ENCODE measurements around the gene ADIRF.
"Not testable (repeated sequence)": the region's sequence is repeated elsewhere in the genome, so short reads cannot be mapped to it uniquely, and the experiment has no call there.

The ADIRF gene

GRCh38 chr10:86946213-86947155 lies 21.8 kb upstream of the ADIRF start:
- TF ChIP-seq CTCF (IDR thresholded peaks at IDR 0.05; ENCODE audit: insufficient read depth, low read depth, low read length, missing control alignments): no peak
- no peak for DNase-seq (ENCODE audit: low read depth)
- no peak overlapping the region for H3K4me3 ChIP-seq (ENCODE audit: low read length)

GRCh38 chr10:86947806-86948205 lies 20.5 kb upstream of the ADIRF start:
- DNase-seq (ENCODE audit: low read depth); H3K4me3 ChIP-seq (ENCODE audit: low read length): not testable (repeated sequence)

- H3K4me3 ChIP-seq (ENCODE audit: low read length): no peak overlapping the region
- no peak for DNase-seq (ENCODE audit: low read depth)
- no peak for TF ChIP-seq CTCF (IDR thresholded peaks at IDR 0.05; ENCODE audit: insufficient read depth, low read depth, low read length, missing control alignments)
Measured at GRCh38 chr10:86950349-86950748, 17.9 kb upstream of the ADIRF start.

- H3K4me3 ChIP-seq (ENCODE audit: low read length): no peak overlapping the region
- no peak for DNase-seq (ENCODE audit: low read depth)
- no peak for TF ChIP-seq CTCF (IDR thresholded peaks at IDR 0.05; ENCODE audit: insufficient read depth, low read depth, low read length, missing control alignments)
Measured at GRCh38 chr10:86951184-86951761, 17.0 kb upstream of the ADIRF start.

GRCh38 chr10:86952106-86952505 lies 16.2 kb upstream of the ADIRF start:
- H3K4me3 ChIP-seq (ENCODE audit: low read length): no peak overlapping the region
- DNase-seq (ENCODE audit: low read depth): no peak
- TF ChIP-seq CTCF (IDR thresholded peaks at IDR 0.05; ENCODE audit: insufficient read depth, low read depth, low read length, missing control alignments): no peak

- DNase-seq (ENCODE audit: low read depth); H3K4me3 ChIP-seq (ENCODE audit: low read length): not testable (repeated sequence)
Measured at GRCh38 chr10:86952697-86953096, 15.6 kb upstream of the ADIRF start.

GRCh38 chr10:86953747-86954680 lies 14.3 kb upstream of the ADIRF start:
- no peak overlapping the region for H3K4me3 ChIP-seq (ENCODE audit: low read length)
- no peak for TF ChIP-seq CTCF (IDR thresholded peaks at IDR 0.05; ENCODE audit: insufficient read depth, low read depth, low read length, missing control alignments)
- DNase-seq (ENCODE audit: low read depth): no peak

Data from epithelial cell of esophagus (primary cell).